CD4-positive, alpha-beta memory T cell (primary cell): ENCODE results near the gene CHMP1A. TPM values are rescaled to one million over a fixed set of nuclear protein-coding genes. Genes with fewer than 3 reads are reported as not detected.

ENCODE experiments used
- CTCF ChIA-PET: fragments of 350-600 bp; sonication (Branson Sonifier 250); formaldehyde crosslinking; loops from one replicate; lab custom pipeline; 2021; ENCODE audit warnings: inconsistent platforms; ENCODE audit not compliant: partially characterized antibody; lab: Charles Lee
- POLR2A ChIA-PET: fragments of 350-600 bp; sonication (Branson Sonifier 250); formaldehyde crosslinking; loops from one replicate; lab custom pipeline; 2021; ENCODE audit not compliant: partially characterized antibody; lab: Charles Lee
- DNase-seq, 5 donors: peaks; one replicate each; pipeline versions ENCODE4 v3.0.0 to v3.0.0-alpha.2; 2020 to 2022; ENCODE audit warnings: mixed read lengths in 1 of 5
- H3K27ac ChIP-seq: one replicate; pipeline ENCODE4 v1.7.0; 2013; ENCODE audit warnings: low read depth, low read length
- H3K27me3 ChIP-seq: 2 replicates; pipeline ENCODE4 v1.7.0; 2013; ENCODE audit warnings: mild to moderate bottlenecking, low read length, moderate library complexity; ENCODE audit not compliant: insufficient read depth
- H3K36me3 ChIP-seq: 2 replicates; pipeline ENCODE4 v1.7.0; 2013; ENCODE audit warnings: mild to moderate bottlenecking, low read length, moderate library complexity; ENCODE audit not compliant: insufficient read depth
- H3K4me1 ChIP-seq: 2 replicates; pipeline ENCODE4 v1.7.0; 2013; ENCODE audit warnings: mild to moderate bottlenecking, low read length, moderate library complexity; ENCODE audit not compliant: insufficient read depth
- H3K4me3 ChIP-seq, 2 donors: one replicate each; pipeline ENCODE4 v1.7.0; 2013; ENCODE audit warnings: low read length in 2 of 2, mild to moderate bottlenecking in 1 of 2
- H3K9me3 ChIP-seq, 2 donors: one replicate each; pipeline ENCODE4 v1.7.0; 2013; ENCODE audit warnings: low read length in 2 of 2, control low read depth in 1 of 2; ENCODE audit not compliant: control insufficient read depth in 1 of 2
- H3K27ac Mint-ChIP-seq, 7 donors: one replicate each; pipeline ENCODE4 v1.8.0; 2020 to 2021; ENCODE audit warnings: mixed read lengths in 7 of 7, mild to moderate bottlenecking in 6 of 7, inconsistent platforms in 3 of 7, moderate library complexity in 3 of 7
- H3K27me3 Mint-ChIP-seq, 2 donors: one replicate each; pipeline ENCODE4 v1.8.0; 2020 to 2021; ENCODE audit warnings: mixed read lengths in 2 of 2
- H3K36me3 Mint-ChIP-seq, 2 donors: one replicate each; pipeline ENCODE4 v1.8.0; 2020 to 2021; ENCODE audit warnings: mixed read lengths in 2 of 2, inconsistent platforms in 1 of 2, mild to moderate bottlenecking in 1 of 2
- H3K4me1 Mint-ChIP-seq, 4 donors: one replicate each; pipeline ENCODE4 v1.8.0; 2020 to 2021; ENCODE audit warnings: mixed read lengths in 4 of 4, mild to moderate bottlenecking in 1 of 4
- H3K4me3 Mint-ChIP-seq, 8 donors: one replicate each; pipeline ENCODE4 v1.8.0; 2020 to 2021; ENCODE audit warnings: mixed read lengths in 8 of 8, mild to moderate bottlenecking in 7 of 8, moderate library complexity in 6 of 8, inconsistent platforms in 3 of 8
- H3K9me3 Mint-ChIP-seq, 8 donors: one replicate each; pipeline ENCODE4 v1.8.0; 2020 to 2021; ENCODE audit warnings: mixed read lengths in 8 of 8, mild to moderate bottlenecking in 5 of 8, inconsistent platforms in 3 of 8, moderate library complexity in 1 of 8
- intact Hi-C: fragments of 100-400 bp; cut with micrococcal nuclease; formaldehyde crosslinking; loops from one replicate; pipeline ENCODE4 v1.15.1; 2023
- polyA plus RNA-seq, 2 donors: library from polyadenylated mRNA; unstranded; fragments of 300-500 nt; fragmentation: Illumina TruSeq; gene quantifications; one replicate each; pipeline ENCODE4 v1.2.3, GENCODE V29; 2021
- total RNA-seq, 2 experiments: library from RNA; stranded (reverse); gene quantifications; one replicate each; pipeline ENCODE4 v1.2.3, GENCODE V29; 2021

The CHMP1A gene
- total and polyA plus RNA-seq, 4 experiments from 2014 or later = 66.5 to 88.9 (median 80.6) TPM

DNA sequence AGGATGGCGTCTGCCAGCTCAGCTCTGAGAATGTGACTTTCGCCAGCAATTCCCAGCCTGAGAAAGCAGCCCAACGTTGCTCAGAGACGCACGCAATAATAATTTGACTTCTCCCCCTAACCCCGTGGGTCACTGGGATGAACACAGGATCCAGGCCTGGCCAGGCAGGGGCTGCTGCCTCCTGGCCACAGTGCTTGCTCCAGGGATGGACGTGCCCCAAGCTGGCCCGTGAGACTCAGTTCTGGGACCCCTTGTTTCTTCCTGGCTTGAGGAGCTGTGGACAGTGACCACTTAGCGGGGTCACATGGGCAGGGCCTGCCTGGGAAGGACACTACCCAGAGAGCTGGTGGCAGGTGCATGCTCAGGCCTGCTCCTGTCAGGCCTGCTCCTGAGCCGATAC is 57.6 kb downstream of the CHMP1A start:
- no peaks in the 10 kb centered on the region for H3K9me3 Mint-ChIP-seq
- ChIA-PET CTCF (interaction anchor here (0.7 to 1.4 kb wide), 2 partner anchors 15 to 18 kb away, joined by 3 to 4 read pairs; no protein-coding TSS in a partner anchor), POLR2A (no interaction called here)
- Histone ChIP-seq H3K27ac (no peak overlapping the region), H3K36me3 (no peaks in the 10 kb centered on the region), H3K4me3 (no peak overlapping the region), H3K9me3 (no peaks in the 10 kb centered on the region), H3K27me3 (no peaks in the 10 kb centered on the region), H3K4me1 (peaks cover 15% of the 10 kb centered on the region)
- H3K27me3 Mint-ChIP-seq = no peaks in the 10 kb centered on the region
- H3K36me3 Mint-ChIP-seq = no peaks in the 10 kb centered on the region
- intact Hi-C loops = no loop called here
- no peak overlapping the region for H3K4me3 Mint-ChIP-seq
- peak overlapping the region in 2 of 7 donors; percentile 24 to 57 for H3K27ac Mint-ChIP-seq
- H3K4me1 Mint-ChIP-seq = peaks cover 13 to 32% (median 19%) of the 10 kb centered on the region in 4 donors
- no peak for DNase-seq

DNA sequence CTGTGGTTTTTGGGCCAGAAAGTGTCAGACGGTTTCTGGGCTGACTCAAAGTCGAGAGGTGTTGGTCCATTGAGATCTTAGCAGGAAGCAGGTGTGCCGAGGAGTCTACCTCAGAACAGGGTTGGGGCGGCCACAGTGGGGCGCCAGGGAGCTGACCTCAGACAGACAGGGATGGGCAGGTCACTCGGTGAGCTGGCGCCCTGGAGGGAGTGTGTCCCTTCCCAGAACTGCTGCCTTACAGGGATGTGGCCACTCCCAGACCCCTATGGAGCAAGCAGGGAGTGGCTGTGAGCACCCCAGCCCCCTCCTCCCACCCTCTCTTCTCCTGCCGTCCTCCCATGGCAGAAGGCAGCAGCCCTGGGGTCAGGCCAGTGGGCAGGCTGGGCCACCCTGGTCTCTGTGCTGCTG is 58.1 kb downstream of the CHMP1A start:
- Histone ChIP-seq H3K27ac (no peak overlapping the region), H3K4me1 (peaks cover 20% of the 10 kb centered on the region), H3K4me3 (no peak overlapping the region), H3K9me3 (no peaks in the 10 kb centered on the region), H3K36me3 (no peaks in the 10 kb centered on the region), H3K27me3 (no peaks in the 10 kb centered on the region)
- no peaks in the 10 kb centered on the region for H3K36me3 Mint-ChIP-seq
- peaks cover 13 to 32% (median 19%) of the 10 kb centered on the region in 4 donors for H3K4me1 Mint-ChIP-seq
- DNase-seq = no peak
- peak overlapping the region in 4 of 7 donors; percentile 29 to 63 (median 56) for H3K27ac Mint-ChIP-seq
- peak overlapping the region in 1 of 8 donors; percentile 49 for H3K4me3 Mint-ChIP-seq
- intact Hi-C loops = no loop called here
- no peaks in the 10 kb centered on the region for H3K27me3 Mint-ChIP-seq
- ChIA-PET CTCF (interaction anchor here (0.7 kb wide), 1 partner anchor 15 kb away, joined by 4 read pairs; no protein-coding TSS in a partner anchor), POLR2A (no interaction called here)
- no peaks in the 10 kb centered on the region for H3K9me3 Mint-ChIP-seq

GRCh38 chr16:89598199-89598598 is 59.3 kb downstream of the CHMP1A start:
- H3K27ac ChIP-seq = no peak overlapping the region
- POLR2A ChIA-PET = no interaction called here
- H3K27ac Mint-ChIP-seq = peak overlapping the region in 1 of 7 donors; percentile 35
- intact Hi-C loops = no loop called here
- CTCF ChIA-PET = no interaction called here
- H3K27me3 Mint-ChIP-seq = no peaks in the 10 kb centered on the region
- no peaks in the 10 kb centered on the region for H3K9me3 ChIP-seq
- DNase-seq = no peak
- no peak overlapping the region for H3K4me3 ChIP-seq
- peaks cover 18 to 45% (median 28%) of the 10 kb centered on the region in 4 donors for H3K4me1 Mint-ChIP-seq
- no peak overlapping the region for H3K4me3 Mint-ChIP-seq
- H3K36me3 Mint-ChIP-seq = no peaks in the 10 kb centered on the region
- H3K36me3 ChIP-seq = no peaks in the 10 kb centered on the region
- peaks cover 32% of the 10 kb centered on the region for H3K4me1 ChIP-seq
- no peaks in the 10 kb centered on the region for H3K27me3 ChIP-seq
- H3K9me3 Mint-ChIP-seq = no peaks in the 10 kb centered on the region

- POLR2A ChIA-PET = no interaction called here
- Mint-ChIP-seq H3K9me3 (no peaks in the 10 kb centered on the region), H3K4me3 (no peak overlapping the region), H3K27ac (no peak overlapping the region), H3K4me1 (peaks cover 11 to 38% (median 19%) of the 10 kb centered on the region in 4 donors), H3K27me3 (no peaks in the 10 kb centered on the region), H3K36me3 (no peaks in the 10 kb centered on the region)
- Histone ChIP-seq H3K9me3 (no peaks in the 10 kb centered on the region), H3K36me3 (no peaks in the 10 kb centered on the region), H3K27me3 (no peaks in the 10 kb centered on the region), H3K4me3 (no peak overlapping the region), H3K27ac (no peak overlapping the region), H3K4me1 (peaks cover 27% of the 10 kb centered on the region)
- DNase-seq = no peak
- intact Hi-C loops = no loop called here
- CTCF ChIA-PET = no interaction called here
These were observed 60.4 kb downstream of the CHMP1A start for GRCh38 chr16:89596957-89597649.

GRCh38 chr16:89596061-89596689 is 61.3 kb downstream of the CHMP1A start:
- no peaks in the 10 kb centered on the region for H3K36me3 Mint-ChIP-seq
- Histone ChIP-seq H3K27ac (no peak overlapping the region), H3K27me3 (no peaks in the 10 kb centered on the region), H3K4me1 (peaks cover 24% of the 10 kb centered on the region), H3K9me3 (no peaks in the 10 kb centered on the region), H3K4me3 (no peak overlapping the region), H3K36me3 (no peaks in the 10 kb centered on the region)
- H3K27me3 Mint-ChIP-seq = no peaks in the 10 kb centered on the region
- intact Hi-C loops = no loop called here
- no peak overlapping the region for H3K4me3 Mint-ChIP-seq
- H3K4me1 Mint-ChIP-seq = peaks cover 12 to 35% (median 18%) of the 10 kb centered on the region in 4 donors
- no peaks in the 10 kb centered on the region for H3K9me3 Mint-ChIP-seq
- CTCF ChIA-PET = no interaction called here
- peak overlapping the region in 2 of 7 donors; percentile 40 to 70 for H3K27ac Mint-ChIP-seq
- POLR2A ChIA-PET = interaction anchor here (0.6 kb wide), 1 partner anchor 27 kb away, joined by 3 read pairs; no protein-coding TSS in a partner anchor
- no peak for DNase-seq

DNA sequence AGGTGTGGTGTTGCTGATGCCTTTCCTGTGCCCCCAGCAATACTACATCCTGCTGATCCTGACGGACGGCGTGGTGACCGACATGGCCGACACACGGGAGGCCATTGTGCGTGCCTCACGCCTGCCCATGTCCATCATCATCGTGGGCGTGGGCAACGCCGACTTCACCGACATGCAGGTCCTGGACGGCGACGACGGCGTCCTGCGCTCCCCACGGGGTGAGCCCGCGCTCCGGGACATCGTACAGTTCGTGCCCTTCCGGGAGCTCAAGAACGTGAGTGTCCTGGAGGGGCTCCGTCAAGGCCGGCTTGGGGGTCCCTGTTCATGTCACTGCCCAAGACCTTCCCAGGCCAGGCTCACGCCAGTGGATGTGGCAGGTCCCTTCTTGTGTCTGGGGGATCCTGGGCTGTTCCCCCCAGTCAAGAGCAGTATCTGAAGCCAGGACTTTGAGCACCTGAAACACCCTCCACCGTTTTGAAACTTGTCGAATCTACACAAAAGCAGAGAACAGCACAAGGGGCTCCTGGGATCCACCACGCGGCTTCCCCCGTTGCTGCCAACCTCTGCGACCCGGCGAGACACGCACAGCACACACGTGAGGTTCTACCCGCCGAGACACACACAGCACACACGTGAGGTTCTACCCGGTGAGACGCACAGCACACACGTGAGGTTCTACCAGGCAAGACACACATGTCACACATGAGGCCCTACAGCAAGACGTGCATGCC is 62.0 kb downstream of the CHMP1A start:
- H3K4me1 ChIP-seq = peaks cover 24% of the 10 kb centered on the region
- DNase-seq = no peak
- Mint-ChIP-seq H3K9me3 (no peaks in the 10 kb centered on the region), H3K36me3 (no peaks in the 10 kb centered on the region), H3K4me3 (peak overlapping the region in 3 of 8 donors; percentile 4 to 32 (median 17)), H3K4me1 (peaks cover 12 to 35% (median 18%) of the 10 kb centered on the region in 4 donors), H3K27ac (peak overlapping the region in 4 of 7 donors; percentile 40 to 70 (median 56)), H3K27me3 (no peaks in the 10 kb centered on the region)
- intact Hi-C loops = no loop called here
- no peak overlapping the region for H3K4me3 ChIP-seq
- ChIA-PET CTCF (interaction anchor here (1.4 kb wide), 1 partner anchor 30 kb away, joined by 4 read pairs; no protein-coding TSS in a partner anchor), POLR2A (interaction anchor here (0.8 to 1.3 kb wide), 2 partner anchors 34 to 46 kb away, joined by 3 read pairs; no protein-coding TSS in a partner anchor)
- no peak overlapping the region for H3K27ac ChIP-seq
- no peaks in the 10 kb centered on the region for H3K36me3 ChIP-seq
- no peaks in the 10 kb centered on the region for H3K27me3 ChIP-seq
- H3K9me3 ChIP-seq = no peaks in the 10 kb centered on the region
